PC-9 (cell line): ENCODE results near the gene DENND2A.

Source experiments
- EZH2 ChIP-seq: fragments of 200-600 bp; sonication (generic); IDR thresholded peaks from 2 replicates; pipeline ENCODE4 v1.8.0; 2017; ENCODE audit warnings: antibody characterized with exemption, low read depth
- TF ChIP-seq, protein P1 (sequence below): fragments of 200-600 bp; sonication (generic); conservative IDR thresholded peaks from 2 replicates; pipeline ENCODE4 v1.6.1; 2017; ENCODE audit warnings: mixed run types, antibody characterized with exemption, mild to moderate bottlenecking, moderate library complexity

DNA sequence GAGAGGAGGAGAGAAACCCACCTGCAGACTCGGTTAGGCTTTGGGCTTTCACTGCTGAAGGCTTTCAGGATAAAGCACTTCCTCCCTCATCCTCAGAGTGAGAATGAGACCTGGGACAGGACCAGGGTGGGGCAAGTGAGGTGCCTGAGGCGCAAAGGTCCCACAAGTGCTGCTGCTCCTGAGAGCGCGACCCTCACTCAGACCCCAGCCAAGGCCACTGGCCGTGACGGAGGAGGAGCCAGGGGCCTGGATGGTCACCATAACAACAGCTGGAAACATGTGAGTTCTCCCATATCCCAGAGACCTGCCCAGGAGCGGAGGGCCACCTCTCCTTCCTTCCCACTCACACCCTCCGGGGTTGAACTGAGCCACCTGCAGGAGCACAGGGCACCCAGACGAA is 114.4 kb downstream of the DENND2A start:
- TF ChIP-seq, protein P1, sequence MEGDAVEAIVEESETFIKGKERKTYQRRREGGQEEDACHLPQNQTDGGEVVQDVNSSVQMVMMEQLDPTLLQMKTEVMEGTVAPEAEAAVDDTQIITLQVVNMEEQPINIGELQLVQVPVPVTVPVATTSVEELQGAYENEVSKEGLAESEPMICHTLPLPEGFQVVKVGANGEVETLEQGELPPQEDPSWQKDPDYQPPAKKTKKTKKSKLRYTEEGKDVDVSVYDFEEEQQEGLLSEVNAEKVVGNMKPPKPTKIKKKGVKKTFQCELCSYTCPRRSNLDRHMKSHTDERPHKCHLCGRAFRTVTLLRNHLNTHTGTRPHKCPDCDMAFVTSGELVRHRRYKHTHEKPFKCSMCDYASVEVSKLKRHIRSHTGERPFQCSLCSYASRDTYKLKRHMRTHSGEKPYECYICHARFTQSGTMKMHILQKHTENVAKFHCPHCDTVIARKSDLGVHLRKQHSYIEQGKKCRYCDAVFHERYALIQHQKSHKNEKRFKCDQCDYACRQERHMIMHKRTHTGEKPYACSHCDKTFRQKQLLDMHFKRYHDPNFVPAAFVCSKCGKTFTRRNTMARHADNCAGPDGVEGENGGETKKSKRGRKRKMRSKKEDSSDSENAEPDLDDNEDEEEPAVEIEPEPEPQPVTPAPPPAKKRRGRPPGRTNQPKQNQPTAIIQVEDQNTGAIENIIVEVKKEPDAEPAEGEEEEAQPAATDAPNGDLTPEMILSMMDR, result no peak
- no peak for TF ChIP-seq EZH2
